ENCODE data around the gene CD48. TPM values are rescaled to one million over a fixed set of nuclear protein-coding genes. Genes with fewer than 3 reads are reported as not detected.

Gene CD48
- total and polyA plus RNA-seq, 2 donors (not counting 1 experiment from before 2014, with no cell fraction given) = 252 to 428 TPM

DNA sequence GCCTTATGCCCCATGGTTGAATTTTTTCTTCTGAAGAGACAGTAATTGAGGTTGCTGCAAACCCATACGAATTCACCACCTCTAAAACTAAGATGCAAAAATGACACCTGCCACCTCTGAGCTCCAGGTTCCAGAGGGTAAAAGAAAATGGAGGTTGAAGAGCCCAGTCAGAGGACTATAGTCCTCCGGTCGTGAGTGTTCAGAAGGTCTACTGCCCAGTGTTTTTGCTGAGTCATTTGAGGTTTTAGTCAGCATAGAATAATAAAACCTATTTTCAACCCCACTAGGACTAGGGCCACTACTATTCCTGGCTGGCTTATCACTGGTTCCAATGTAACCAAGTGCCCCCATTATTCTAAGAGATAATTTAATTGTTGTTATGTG lies 14.5 kb upstream of the CD48 start:
- H3K79me2 ChIP-seq (ENCODE audit: control insufficient read depth, insufficient read depth, low read length) = no peaks in the 10 kb centered on the region
- no peak for DNase-seq
- TF ChIP-seq EZH2 (IDR thresholded peaks at IDR 0.05; ENCODE audit: borderline replicate concordance, insufficient read depth, low read depth, low read length, poor library complexity, severe bottlenecking) = no peak
- TF ChIP-seq, protein P1, sequence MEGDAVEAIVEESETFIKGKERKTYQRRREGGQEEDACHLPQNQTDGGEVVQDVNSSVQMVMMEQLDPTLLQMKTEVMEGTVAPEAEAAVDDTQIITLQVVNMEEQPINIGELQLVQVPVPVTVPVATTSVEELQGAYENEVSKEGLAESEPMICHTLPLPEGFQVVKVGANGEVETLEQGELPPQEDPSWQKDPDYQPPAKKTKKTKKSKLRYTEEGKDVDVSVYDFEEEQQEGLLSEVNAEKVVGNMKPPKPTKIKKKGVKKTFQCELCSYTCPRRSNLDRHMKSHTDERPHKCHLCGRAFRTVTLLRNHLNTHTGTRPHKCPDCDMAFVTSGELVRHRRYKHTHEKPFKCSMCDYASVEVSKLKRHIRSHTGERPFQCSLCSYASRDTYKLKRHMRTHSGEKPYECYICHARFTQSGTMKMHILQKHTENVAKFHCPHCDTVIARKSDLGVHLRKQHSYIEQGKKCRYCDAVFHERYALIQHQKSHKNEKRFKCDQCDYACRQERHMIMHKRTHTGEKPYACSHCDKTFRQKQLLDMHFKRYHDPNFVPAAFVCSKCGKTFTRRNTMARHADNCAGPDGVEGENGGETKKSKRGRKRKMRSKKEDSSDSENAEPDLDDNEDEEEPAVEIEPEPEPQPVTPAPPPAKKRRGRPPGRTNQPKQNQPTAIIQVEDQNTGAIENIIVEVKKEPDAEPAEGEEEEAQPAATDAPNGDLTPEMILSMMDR (IDR thresholded peaks at IDR 0.05) = no peak
- no peaks in the 10 kb centered on the region for H3K27me3 Mint-ChIP-seq
- no peak overlapping the region for H3K4me3 ChIP-seq (ENCODE audit: control extremely low read depth in 1 of 5, extremely low read depth in 1 of 5, insufficient read depth in 1 of 5, low read depth in 2 of 5, low read length in 4 of 5)
- H4K20me1 ChIP-seq (ENCODE audit: control insufficient read depth, insufficient read depth, low read length, poor library complexity, severe bottlenecking) = no peaks in the 10 kb centered on the region
- no CpG with 5 or more reads among the region's 3 CpGs for WGBS (ENCODE audit: insufficient coverage)
- no peaks in the 10 kb centered on the region for H3K9me3 Mint-ChIP-seq (ENCODE audit: insufficient read depth)
- H3K9me3 ChIP-seq (ENCODE audit: control extremely low read depth in 1 of 3, control insufficient read depth in 2 of 3, insufficient read depth in 1 of 3, low read length in 2 of 3) = no peaks in the 10 kb centered on the region
- peaks cover 8 to 12% of the 10 kb centered on the region in 2 donors for H3K4me1 ChIP-seq (ENCODE audit: control insufficient read depth in 2 of 2, insufficient read depth in 2 of 2, low read length in 2 of 2)
- H3K27ac Mint-ChIP-seq = no peak overlapping the region
- intact Hi-C loops (cut with micrococcal nuclease) = loop anchor here (1.0 to 2.0 kb wide), 3 partner anchors 13 to 264 kb away; no protein-coding TSS in a partner anchor
- H3K4me2 ChIP-seq (replicated peaks; ENCODE audit: low read depth, low read length, poor library complexity, severe bottlenecking) = no peak overlapping the region
- no peak for ATAC-seq (ENCODE audit: low read depth)
- CTCF ChIA-PET = interaction anchor here (0.7 to 13.0 kb wide), 27 partner anchors 11 to 371 kb away, joined by 3 to 279 read pairs (median 12); partner anchors contain the start of genes CD48, ITLN2, LY9 and SLAMF1
- no peak overlapping the region for H3K4me3 Mint-ChIP-seq
- POLR2A ChIA-PET = no interaction called here
- H3K9ac ChIP-seq (ENCODE audit: low read length) = no peak overlapping the region
- H3K27me3 ChIP-seq (replicated peaks in 1 of 4; ENCODE audit: control extremely low read depth in 1 of 4, control insufficient read depth in 3 of 4, insufficient read depth in 4 of 4, low read length in 3 of 4) = no peaks in the 10 kb centered on the region
- no peak overlapping the region for H2AFZ ChIP-seq (ENCODE audit: insufficient read depth, low read depth, low read length, poor library complexity, severe bottlenecking)
- no peak overlapping the region for H3K27ac ChIP-seq (ENCODE audit: low read length in 2 of 2)
- H3K36me3 ChIP-seq (replicated peaks in 1 of 2; ENCODE audit: control extremely low read depth in 1 of 2, control insufficient read depth in 1 of 2, extremely low read depth in 1 of 2, insufficient read depth in 2 of 2, low read length in 1 of 2) = no peaks in the 10 kb centered on the region
- H3K4me1 Mint-ChIP-seq = peaks cover 10% of the 10 kb centered on the region

DNA sequence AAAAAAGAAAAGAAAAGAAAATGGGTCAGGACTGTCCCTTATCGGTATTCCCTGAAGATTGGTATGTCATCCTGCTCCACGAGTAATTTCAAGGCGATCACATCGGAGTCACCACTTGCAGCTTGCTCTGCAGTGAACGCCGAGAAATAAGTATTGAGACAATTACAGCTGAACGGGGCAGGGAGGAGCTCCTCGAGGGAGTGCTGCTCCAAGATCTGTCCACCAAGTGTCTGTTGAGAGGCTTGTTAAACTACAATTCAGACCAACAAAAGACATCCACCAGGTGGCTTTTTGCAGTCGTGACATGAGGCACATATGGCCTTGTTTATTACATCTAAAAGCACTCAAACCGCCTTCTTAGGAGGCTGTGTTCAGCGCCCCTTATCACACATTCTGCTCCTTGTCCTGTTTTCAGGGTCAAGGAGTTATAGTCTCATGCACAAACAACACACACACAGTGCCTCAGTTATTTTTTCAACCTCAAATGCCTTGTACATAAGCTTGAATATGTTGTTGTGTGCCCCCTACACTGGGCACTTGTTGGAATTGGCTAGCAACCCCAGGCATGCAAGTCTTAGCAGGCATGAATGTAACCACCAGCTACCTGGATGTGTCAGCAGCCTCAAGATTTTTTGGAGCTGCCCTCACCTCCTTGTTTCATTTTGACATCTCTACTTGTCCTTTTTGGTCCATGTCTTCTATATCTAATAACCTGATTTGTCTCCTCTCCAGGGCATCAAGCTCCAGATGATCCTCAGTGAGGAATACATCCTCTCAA lies 13.0 kb upstream of the CD48 start:
- H3K27ac Mint-ChIP-seq = no peak overlapping the region
- intact Hi-C loops (cut with micrococcal nuclease) = no loop called here

More for the DNA sequence above, 13.0 kb upstream of the CD48 start:
- no peaks in the 10 kb centered on the region for H3K79me2 ChIP-seq (ENCODE audit: control insufficient read depth, insufficient read depth, low read length)
- H3K4me3 ChIP-seq (ENCODE audit: control extremely low read depth in 1 of 5, extremely low read depth in 1 of 5, insufficient read depth in 1 of 5, low read depth in 2 of 5, low read length in 4 of 5) = no peak overlapping the region
- peaks cover 13% of the 10 kb centered on the region for H3K4me1 Mint-ChIP-seq
- ATAC-seq (ENCODE audit: low read depth) (no peak), DNase-seq (no peak)
- no peaks in the 10 kb centered on the region for H3K36me3 ChIP-seq (replicated peaks in 1 of 2; ENCODE audit: control extremely low read depth in 1 of 2, control insufficient read depth in 1 of 2, extremely low read depth in 1 of 2, insufficient read depth in 2 of 2, low read length in 1 of 2)
- H3K27me3 ChIP-seq (replicated peaks in 1 of 4; ENCODE audit: control extremely low read depth in 1 of 4, control insufficient read depth in 3 of 4, insufficient read depth in 4 of 4, low read length in 3 of 4) = no peaks in the 10 kb centered on the region
- WGBS (ENCODE audit: insufficient coverage) = 100% methylated on average over 6 of the region's 11 CpGs
- peaks cover 8 to 12% of the 10 kb centered on the region in 2 donors for H3K4me1 ChIP-seq (ENCODE audit: control insufficient read depth in 2 of 2, insufficient read depth in 2 of 2, low read length in 2 of 2)
- POLR2A ChIA-PET = interaction anchor here (0.7 kb wide), 1 partner anchor 11 kb away, joined by 5 read pairs; no protein-coding TSS in a partner anchor
- TF ChIP-seq, protein P1 (IDR thresholded peaks at IDR 0.05) = no peak
- TF ChIP-seq EZH2 (IDR thresholded peaks at IDR 0.05; ENCODE audit: borderline replicate concordance, insufficient read depth, low read depth, low read length, poor library complexity, severe bottlenecking) = no peak
- no peak overlapping the region for H3K27ac ChIP-seq (ENCODE audit: low read length in 2 of 2)
- no peak overlapping the region for H3K9ac ChIP-seq (ENCODE audit: low read length)
- H2AFZ ChIP-seq (ENCODE audit: insufficient read depth, low read depth, low read length, poor library complexity, severe bottlenecking) = no peak overlapping the region
- no peaks in the 10 kb centered on the region for H3K27me3 Mint-ChIP-seq
- H4K20me1 ChIP-seq (ENCODE audit: control insufficient read depth, insufficient read depth, low read length, poor library complexity, severe bottlenecking) = no peaks in the 10 kb centered on the region
- H3K9me3 ChIP-seq (ENCODE audit: control extremely low read depth in 1 of 3, control insufficient read depth in 2 of 3, insufficient read depth in 1 of 3, low read length in 2 of 3) = no peaks in the 10 kb centered on the region
- no peak overlapping the region for H3K4me2 ChIP-seq (replicated peaks; ENCODE audit: low read depth, low read length, poor library complexity, severe bottlenecking)
- H3K4me3 Mint-ChIP-seq = no peak overlapping the region
- CTCF ChIA-PET = interaction anchor here (0.5 to 13.0 kb wide), 25 partner anchors 10 to 312 kb away, joined by 3 to 279 read pairs (median 12); partner anchors contain the start of genes CD48, ITLN2 and LY9
- no peaks in the 10 kb centered on the region for H3K9me3 Mint-ChIP-seq (ENCODE audit: insufficient read depth)
